HG03108 (cell line): ENCODE data around the gene MAPRE2.

Experiments used
- ATAC-seq: cut with Tn5 transposase; IDR thresholded peaks from one replicate; pipeline ENCODE4 v1.9.1; 2021; ENCODE audit warnings: moderate library complexity; ENCODE audit not compliant: unreplicated experiment

The MAPRE2 gene

DNA sequence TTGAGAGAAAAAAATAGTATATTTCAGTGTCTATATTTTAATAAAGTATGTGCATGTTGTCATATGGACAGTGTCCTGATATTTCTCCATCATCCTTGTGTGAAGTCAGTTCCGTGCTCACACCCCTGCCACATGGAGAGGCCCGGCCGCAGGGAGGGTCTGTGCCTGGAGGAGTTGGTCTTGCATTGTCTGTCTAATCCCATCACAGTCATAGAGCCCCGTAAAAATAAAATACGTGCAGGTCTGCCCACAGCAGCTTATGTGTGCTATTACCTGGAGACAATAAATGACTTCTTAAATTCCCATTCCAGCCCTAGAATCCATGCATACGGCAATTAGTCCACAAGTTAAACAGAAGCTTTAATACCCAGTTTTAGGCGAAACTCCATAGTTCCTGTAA is 20.1 kb downstream of the MAPRE2 start:
- no peak for ATAC-seq

DNA sequence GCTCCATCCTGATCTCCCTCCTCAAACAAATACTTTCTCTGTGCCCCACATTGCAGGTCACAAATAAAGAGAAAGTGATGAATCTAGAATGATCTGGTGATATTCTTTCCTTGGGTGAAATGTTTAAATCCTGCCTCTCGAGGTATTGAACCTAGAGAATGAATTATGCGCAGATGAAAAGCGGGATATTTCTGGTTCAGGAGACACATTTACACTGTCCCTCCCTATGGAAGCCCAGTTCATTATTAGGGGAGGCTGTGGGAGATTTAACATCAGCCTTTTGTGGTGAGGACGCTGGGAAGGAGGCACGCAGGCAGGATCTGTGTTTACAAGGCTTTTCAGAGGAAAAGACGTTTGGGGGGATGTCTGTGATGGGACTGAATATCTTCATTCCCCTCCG is 20.6 kb downstream of the MAPRE2 start:
- ATAC-seq, result no peak

- ATAC-seq, result no peak
These were observed 21.2 kb downstream of the MAPRE2 start for GRCh38 chr18:35062408-35062807.

GRCh38 chr18:35063875-35064690 is 22.9 kb downstream of the MAPRE2 start:
- ATAC-seq, result no peak

- no peak for ATAC-seq
These were observed 26.2 kb downstream of the MAPRE2 start for GRCh38 chr18:35067454-35067853.

DNA sequence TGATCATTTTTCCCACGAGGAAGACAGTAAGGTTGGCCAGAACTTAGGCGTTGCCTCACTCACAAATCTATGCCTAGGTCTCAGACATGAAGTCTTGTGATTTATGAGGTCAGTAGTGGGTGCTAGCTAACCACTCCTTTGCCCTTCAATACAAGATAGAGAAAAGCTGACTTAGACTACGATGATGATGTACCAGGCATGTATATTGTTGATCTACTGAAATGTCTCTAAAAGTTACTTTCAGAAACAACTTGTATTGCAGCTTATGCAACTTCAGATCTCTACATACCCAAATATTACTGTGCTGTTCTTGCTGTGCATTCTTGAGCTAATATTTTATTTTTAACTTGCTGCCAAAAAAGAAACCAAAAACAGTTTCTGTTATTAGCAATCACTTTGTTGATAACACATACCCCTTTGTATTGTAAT is 30.6 kb downstream of the MAPRE2 start:
- ATAC-seq, result peak; percentile 65

- ATAC-seq, result no peak
These were observed 31.4 kb downstream of the MAPRE2 start for GRCh38 chr18:35072616-35073015.

DNA sequence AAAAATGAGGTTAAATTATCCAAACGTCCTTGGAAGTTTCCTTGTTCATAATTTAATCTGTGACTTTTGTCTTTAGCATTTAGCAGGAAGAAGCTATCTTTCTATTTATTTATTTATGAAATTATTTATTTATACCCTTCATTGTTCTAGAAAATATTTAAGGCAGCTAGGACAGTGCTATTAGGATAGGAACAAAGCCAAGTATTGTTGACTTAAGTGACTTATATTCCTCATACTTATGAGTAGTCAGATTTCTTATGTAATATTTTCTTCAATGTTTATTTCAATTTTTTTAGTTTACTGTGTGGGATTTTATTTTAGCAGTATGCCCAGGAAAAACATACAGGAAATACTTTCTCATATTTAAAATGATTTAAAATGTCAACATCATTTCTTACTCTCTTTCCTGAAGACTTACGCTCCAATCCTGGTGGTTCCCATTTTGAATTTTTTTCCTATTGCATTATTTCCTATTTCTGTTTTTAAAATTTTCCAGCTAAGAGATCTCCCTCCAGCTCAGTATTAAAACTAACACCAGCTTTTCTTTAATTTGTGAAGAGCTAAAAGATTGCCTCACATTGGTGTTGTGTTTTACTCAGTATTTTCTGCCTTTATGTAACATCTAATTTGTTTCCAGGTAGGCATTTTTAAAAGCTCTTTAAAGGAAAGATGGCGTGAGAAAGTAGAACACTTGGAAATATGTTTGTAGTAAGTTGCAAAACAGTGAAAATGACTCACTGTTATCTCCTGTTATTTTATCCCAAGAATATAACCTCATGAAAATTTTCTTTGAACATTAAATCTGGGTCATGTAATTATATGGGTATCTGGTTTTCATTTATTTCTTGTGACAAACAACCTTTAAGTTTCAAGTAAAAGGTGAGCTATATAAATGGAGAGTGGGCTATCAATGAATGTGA is 32.2 kb downstream of the MAPRE2 start:
- ATAC-seq, result no peak

DNA sequence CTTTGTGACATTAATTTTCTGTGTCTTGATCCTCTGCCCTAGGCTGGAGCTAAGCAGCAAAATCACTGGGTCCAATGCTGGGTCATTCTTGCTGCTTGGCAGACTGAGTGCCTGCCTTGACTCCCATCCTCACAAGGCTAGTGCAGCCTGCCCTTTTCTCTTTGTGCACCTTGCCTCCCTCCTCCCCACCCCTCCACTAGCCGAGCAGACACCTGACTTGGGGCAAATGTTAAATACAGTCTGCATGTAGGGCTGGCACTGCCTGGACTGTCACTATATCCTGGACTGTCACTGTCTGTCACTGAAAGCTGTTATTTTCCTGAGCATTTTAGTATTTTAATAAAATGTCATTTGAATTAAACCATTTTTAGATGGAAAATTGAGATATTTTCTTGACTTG is 33.4 kb downstream of the MAPRE2 start:
- ATAC-seq, result no peak

GRCh38 chr18:35075132-35075531 is 33.9 kb downstream of the MAPRE2 start:
- ATAC-seq, result no peak

GRCh38 chr18:35076135-35076924 is 35.1 kb downstream of the MAPRE2 start:
- no peak for ATAC-seq

GRCh38 chr18:35077937-35078336 is 36.7 kb downstream of the MAPRE2 start:
- no peak for ATAC-seq

- ATAC-seq, result no peak
These were observed 38.8 kb downstream of the MAPRE2 start for GRCh38 chr18:35080058-35080457.

- ATAC-seq, result no peak
These were observed 42.0 kb downstream of the MAPRE2 start for GRCh38 chr18:35083174-35083712.

DNA sequence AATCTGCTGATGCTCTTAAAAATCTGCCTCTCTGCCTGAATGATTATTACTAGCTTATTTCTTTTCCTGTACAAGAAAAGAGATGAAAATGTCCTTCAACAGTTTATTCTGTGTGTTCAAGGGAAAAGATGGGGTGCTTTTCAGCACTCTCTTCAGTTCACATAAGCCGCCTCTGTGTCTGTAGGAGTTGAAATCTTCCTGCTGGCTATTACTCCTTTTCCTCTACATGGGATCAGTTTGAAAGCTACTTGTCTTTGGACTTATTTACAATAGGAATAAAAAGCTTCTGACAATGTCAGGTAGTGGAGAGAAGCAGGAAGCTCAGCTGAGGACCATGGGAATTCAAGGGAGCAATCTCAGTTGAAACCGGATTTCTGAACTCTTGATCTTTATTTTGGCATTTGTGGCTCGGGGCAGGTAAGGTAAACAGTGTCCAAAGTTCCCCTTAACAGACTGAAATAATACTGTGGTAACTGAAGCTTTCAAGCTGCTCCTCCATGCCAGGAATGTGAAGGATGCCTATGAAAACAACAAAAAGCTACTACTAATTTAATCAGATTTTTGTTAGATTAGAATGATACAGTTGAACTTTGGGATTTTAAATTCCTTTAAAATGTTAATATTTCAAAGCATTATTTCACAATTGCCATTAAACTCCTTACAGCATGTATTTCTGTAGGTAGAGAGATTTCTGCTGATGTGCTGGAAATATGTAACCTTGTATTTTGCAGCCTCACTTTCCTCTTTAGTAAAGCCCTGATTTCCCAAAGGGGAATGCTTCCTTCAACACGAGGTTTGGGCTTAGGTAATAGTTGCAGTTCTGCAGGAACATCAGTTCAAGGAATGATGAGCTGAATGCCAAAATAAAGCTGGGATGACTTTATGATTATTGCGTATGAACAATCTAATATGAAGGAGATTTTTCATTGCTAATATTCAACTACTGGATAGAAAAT is 43.6 kb downstream of the MAPRE2 start:
- ATAC-seq, result no peak

GRCh38 chr18:35085450-35086380 is 44.5 kb downstream of the MAPRE2 start:
- no peak for ATAC-seq

GRCh38 chr18:35086704-35087103 is 45.5 kb downstream of the MAPRE2 start:
- no peak for ATAC-seq

DNA sequence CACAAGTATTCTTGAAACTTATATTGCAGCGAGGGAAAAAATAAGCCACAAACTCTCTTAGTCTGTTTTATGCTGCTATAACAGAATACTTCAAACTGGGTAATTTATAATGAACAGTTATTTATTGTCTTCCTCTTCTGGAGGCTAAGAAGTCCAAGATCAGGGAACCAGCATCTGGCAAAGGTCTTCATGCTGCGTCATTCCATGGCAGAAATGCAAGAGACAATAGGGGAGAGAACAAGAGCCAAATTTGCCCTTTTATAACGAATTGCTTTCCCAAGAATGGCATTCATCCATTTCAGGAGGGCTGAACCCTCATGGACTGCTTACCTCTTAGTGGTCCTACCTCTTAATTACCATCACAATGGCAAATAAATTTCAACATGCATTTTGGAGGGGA is 46.5 kb downstream of the MAPRE2 start:
- no peak for ATAC-seq

DNA sequence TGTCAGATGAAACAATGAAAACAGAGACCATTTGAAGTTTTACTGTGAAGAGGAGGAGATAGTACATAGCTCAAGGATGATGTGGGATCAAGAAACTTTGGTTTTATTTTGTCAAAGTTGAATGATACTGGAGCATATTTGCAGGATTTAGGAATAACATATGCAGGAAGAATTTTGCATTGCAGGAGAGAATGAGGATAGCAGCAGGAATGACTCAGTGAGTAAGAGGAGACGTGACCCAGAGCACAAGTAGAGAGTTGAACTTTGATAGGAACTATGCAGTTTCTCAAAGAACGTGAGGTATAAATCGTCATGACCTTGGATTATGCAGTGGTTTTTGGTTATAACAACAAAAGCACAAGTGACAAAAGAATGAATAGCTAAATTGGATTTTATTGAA is 47.7 kb downstream of the MAPRE2 start:
- ATAC-seq, result no peak
